Measurements from ENCODE around the gene ZNF862. TPM values are rescaled to one million over a fixed set of nuclear protein-coding genes. Genes with fewer than 3 reads are reported as not detected.

ZNF862 gene
- total and polyA plus RNA-seq, 2 donors (not counting 3 experiments of a cell fraction or from before 2014, with no cell fraction given) = 10.8 to 14.7 TPM

DNA sequence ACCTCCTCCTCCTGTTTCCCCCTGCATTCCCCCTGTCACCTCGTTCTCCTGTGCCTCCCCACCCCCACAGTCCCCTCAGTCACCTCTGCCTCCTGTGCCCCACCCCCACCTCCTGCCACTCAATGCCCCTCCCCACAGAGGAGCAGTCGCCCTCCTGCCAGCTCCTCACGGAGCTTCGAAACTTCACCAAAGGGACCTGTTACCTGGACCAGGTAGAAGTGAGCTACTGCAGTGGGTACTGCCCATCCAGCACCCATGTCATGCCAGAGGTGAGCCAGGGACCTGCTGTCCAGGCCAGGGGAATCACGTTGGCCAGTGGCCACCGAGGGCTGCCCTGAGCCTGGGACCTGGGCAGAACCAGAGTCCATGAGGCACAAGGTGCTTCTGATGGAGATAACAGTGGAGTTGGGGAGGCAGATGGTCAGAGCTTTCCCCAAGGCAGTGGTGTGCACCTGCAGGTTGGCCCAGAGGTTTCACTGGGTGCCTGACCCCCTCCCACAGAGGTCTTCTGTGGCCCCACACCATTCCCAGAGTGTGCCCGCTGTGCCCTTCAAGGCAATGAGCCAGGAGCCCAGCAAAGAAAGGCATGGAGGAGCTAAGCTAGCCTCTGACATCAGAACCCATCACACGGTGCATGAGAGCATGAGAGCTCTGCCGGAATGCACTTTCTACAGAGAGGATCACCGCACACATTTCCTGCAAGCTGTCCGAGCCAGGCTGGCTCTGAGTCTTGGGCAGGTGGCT is 7.0 kb upstream of the ZNF862 start:
- intact Hi-C loops (cut with micrococcal nuclease) = no loop called here
- CTCF ChIA-PET = interaction anchor here (0.5 kb wide), 1 partner anchor 73 kb away, joined by 3 read pairs; no protein-coding TSS in a partner anchor
- Histone ChIP-seq H3K9me1 (replicated peaks; ENCODE audit: control insufficient read depth, extremely low read depth, insufficient read depth, low read length) (no peaks in the 10 kb centered on the region), H3K4me2 (ENCODE audit: insufficient read depth, low read length) (no peak overlapping the region), H3K79me2 (ENCODE audit: control insufficient read depth, insufficient read depth, low read length) (no peaks in the 10 kb centered on the region), H3K9me3 (replicated peaks; ENCODE audit: control insufficient read depth, insufficient read depth, low read length) (no peaks in the 10 kb centered on the region), H3K27ac (ENCODE audit: insufficient read depth, low read depth, low read length) (no peak overlapping the region), H3K4me3 (replicated peaks in 1 of 3; ENCODE audit: insufficient read depth in 1 of 3, low read depth in 1 of 3, low read length in 3 of 3) (no peak overlapping the region), H3K27me3 (ENCODE audit: control insufficient read depth in 2 of 2, insufficient read depth in 2 of 2, low read length in 2 of 2) (no peaks in the 10 kb centered on the region), H3K36me3 (ENCODE audit: control insufficient read depth in 2 of 2, extremely low read depth in 1 of 2, insufficient read depth in 2 of 2, low read length in 2 of 2) (no peaks in the 10 kb centered on the region), H3K4me1 (ENCODE audit: control insufficient read depth, extremely low read depth, insufficient read depth, low read length) (no peaks in the 10 kb centered on the region), H3K9ac (replicated peaks; ENCODE audit: extremely low read depth, insufficient read depth, low read length) (no peak overlapping the region), H4K20me1 (replicated peaks; ENCODE audit: control insufficient read depth, extremely low read depth, insufficient read depth, low read length) (no peaks in the 10 kb centered on the region), H2AFZ (ENCODE audit: low read depth, low read length) (no peak overlapping the region)
- no peak for DNase-seq (ENCODE audit: low read depth, low spot score)
- no TSS peak for BruUV-seq (replicated peaks)
- no peak for FAIRE-seq
- TF ChIP-seq FOS (IDR thresholded peaks at IDR 0.05; ENCODE audit: borderline replicate concordance, insufficient read depth, low read length) (no peak), MYC (IDR thresholded peaks at IDR 0.05; ENCODE audit: low read depth, low read length) (no peak), GATA2 (IDR thresholded peaks at IDR 0.05; ENCODE audit: insufficient read depth, insufficient read length, low read depth, low read length) (no peak), POLR2AphosphoS5 (IDR thresholded peaks at IDR 0.05; ENCODE audit: insufficient read depth, low read depth, low read length) (no peak), MAX (IDR thresholded peaks at IDR 0.05; ENCODE audit: insufficient read depth, insufficient read length) (no peak), EZH2 (IDR thresholded peaks at IDR 0.05; ENCODE audit: borderline replicate concordance, low read depth, low read length, severe bottlenecking) (no peak), CTCF (IDR thresholded peaks at IDR 0.05; ENCODE audit: extremely low read depth in 1 of 2, insufficient read depth in 1 of 2, low read depth in 1 of 2, low read length in 2 of 2) (no peak), JUN (IDR thresholded peaks at IDR 0.05; ENCODE audit: borderline replicate concordance, insufficient read depth, insufficient read length, low read depth) (no peak), POLR2A (IDR thresholded peaks at IDR 0.05; ENCODE audit: low read depth, low read length) (no peak)
- POLR2A ChIA-PET = no interaction called here
- dilution Hi-C loops (cut with MboI; ENCODE audit: extremely low pct_ligation_motif_present, low sequenced_read_pairs) = no loop called here

Data from endothelial cell of umbilical vein (primary cell).